C4-2B (cell line): ENCODE measurements around the gene STAC3.

ENCODE experiments used
- ZFX ChIP-seq: fragments of 450-650 bp; IDR thresholded peaks from 2 replicates; pipeline ENCODE4 v1.6.1; 2017
- TF ChIP-seq, protein P1 (sequence below): fragments of 450-650 bp; conservative IDR thresholded peaks from 2 replicates; pipeline ENCODE4 v1.5.1; 2017; ENCODE audit warnings: mild to moderate bottlenecking

DNA sequence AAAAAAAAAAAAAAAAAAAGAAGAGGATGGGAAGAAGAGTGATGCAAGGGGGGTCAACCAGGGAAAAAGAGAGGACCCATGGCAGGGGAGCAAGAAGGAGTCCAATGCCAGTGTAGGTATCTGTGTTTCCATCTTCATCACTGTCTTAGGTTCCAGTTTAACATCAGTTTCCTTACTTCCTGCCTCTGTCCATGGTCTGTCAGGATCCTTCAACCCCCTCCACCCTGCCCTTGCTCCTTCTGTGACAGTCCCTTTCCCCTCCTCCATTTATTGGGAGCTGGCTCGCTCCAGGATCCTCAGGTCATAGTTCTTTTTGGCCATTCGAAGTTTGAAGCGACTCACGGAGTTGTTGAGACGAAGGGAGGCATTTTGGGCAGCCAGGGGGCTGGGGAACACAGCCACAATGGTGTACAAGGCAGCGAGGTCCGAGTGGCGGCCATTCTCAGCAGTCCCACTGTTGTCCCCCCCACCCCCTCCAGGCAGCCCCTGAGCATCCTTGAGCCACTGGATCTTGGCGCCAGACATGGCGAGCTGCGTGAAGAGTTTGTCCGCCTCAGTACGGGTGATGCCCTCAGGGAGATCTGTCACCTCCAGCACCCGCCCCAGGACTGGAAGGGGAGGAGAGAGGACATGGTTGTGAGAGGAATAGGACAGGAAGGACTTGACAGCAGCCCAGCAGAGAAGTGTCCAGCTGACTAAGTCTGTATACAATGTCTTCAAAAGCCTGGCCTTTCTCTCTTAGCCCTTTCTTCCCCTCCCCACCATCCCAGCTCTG is 3.7 kb upstream of the STAC3 start:
- TF ChIP-seq, protein P1, sequence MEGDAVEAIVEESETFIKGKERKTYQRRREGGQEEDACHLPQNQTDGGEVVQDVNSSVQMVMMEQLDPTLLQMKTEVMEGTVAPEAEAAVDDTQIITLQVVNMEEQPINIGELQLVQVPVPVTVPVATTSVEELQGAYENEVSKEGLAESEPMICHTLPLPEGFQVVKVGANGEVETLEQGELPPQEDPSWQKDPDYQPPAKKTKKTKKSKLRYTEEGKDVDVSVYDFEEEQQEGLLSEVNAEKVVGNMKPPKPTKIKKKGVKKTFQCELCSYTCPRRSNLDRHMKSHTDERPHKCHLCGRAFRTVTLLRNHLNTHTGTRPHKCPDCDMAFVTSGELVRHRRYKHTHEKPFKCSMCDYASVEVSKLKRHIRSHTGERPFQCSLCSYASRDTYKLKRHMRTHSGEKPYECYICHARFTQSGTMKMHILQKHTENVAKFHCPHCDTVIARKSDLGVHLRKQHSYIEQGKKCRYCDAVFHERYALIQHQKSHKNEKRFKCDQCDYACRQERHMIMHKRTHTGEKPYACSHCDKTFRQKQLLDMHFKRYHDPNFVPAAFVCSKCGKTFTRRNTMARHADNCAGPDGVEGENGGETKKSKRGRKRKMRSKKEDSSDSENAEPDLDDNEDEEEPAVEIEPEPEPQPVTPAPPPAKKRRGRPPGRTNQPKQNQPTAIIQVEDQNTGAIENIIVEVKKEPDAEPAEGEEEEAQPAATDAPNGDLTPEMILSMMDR = no peak
- TF ChIP-seq ZFX = no peak
